ENCODE measurements around the gene ELN. TPM values are rescaled to one million over a fixed set of nuclear protein-coding genes. Genes with fewer than 3 reads are reported as not detected.

The ELN gene
- total and polyA plus RNA-seq, 2 donors (not counting 3 experiments of a cell fraction or from before 2014, with no cell fraction given) = 1.7 to 2.6 TPM

- Histone ChIP-seq H3K79me2 (ENCODE audit: control insufficient read depth, insufficient read depth, low read length) (no peaks in the 10 kb centered on the region), H2AFZ (ENCODE audit: low read depth, low read length) (no peak overlapping the region), H3K4me3 (replicated peaks in 1 of 3; ENCODE audit: insufficient read depth in 1 of 3, low read depth in 1 of 3, low read length in 3 of 3) (no peak overlapping the region), H3K27me3 (ENCODE audit: control insufficient read depth in 2 of 2, insufficient read depth in 2 of 2, low read length in 2 of 2) (peaks cover 11 to 17% of the 10 kb centered on the region in 2 experiments), H4K20me1 (replicated peaks; ENCODE audit: control insufficient read depth, extremely low read depth, insufficient read depth, low read length) (no peaks in the 10 kb centered on the region), H3K4me2 (ENCODE audit: insufficient read depth, low read length) (no peak overlapping the region), H3K36me3 (ENCODE audit: control insufficient read depth in 2 of 2, extremely low read depth in 1 of 2, insufficient read depth in 2 of 2, low read length in 2 of 2) (no peaks in the 10 kb centered on the region), H3K27ac (ENCODE audit: insufficient read depth, low read depth, low read length) (no peak overlapping the region), H3K9me1 (replicated peaks; ENCODE audit: control insufficient read depth, extremely low read depth, insufficient read depth, low read length) (no peaks in the 10 kb centered on the region), H3K4me1 (ENCODE audit: control insufficient read depth, extremely low read depth, insufficient read depth, low read length) (peaks cover 7% of the 10 kb centered on the region), H3K9me3 (replicated peaks; ENCODE audit: control insufficient read depth, insufficient read depth, low read length) (no peaks in the 10 kb centered on the region), H3K9ac (replicated peaks; ENCODE audit: extremely low read depth, insufficient read depth, low read length) (no peak overlapping the region)
- no TSS peak for BruUV-seq (replicated peaks)
- TF ChIP-seq CTCF (IDR thresholded peaks at IDR 0.05; ENCODE audit: extremely low read depth in 1 of 2, insufficient read depth in 1 of 2, low read depth in 1 of 2, low read length in 2 of 2) = no peak
- no peak for TF ChIP-seq MAX (IDR thresholded peaks at IDR 0.05; ENCODE audit: insufficient read depth, insufficient read length)
- no peak for TF ChIP-seq JUN (IDR thresholded peaks at IDR 0.05; ENCODE audit: borderline replicate concordance, insufficient read depth, insufficient read length, low read depth)
- no peak for TF ChIP-seq MYC (IDR thresholded peaks at IDR 0.05; ENCODE audit: low read depth, low read length)
- no peak for TF ChIP-seq POLR2AphosphoS5 (IDR thresholded peaks at IDR 0.05; ENCODE audit: insufficient read depth, low read depth, low read length)
- TF ChIP-seq GATA2 (IDR thresholded peaks at IDR 0.05; ENCODE audit: insufficient read depth, insufficient read length, low read depth, low read length) = no peak
- no peak for TF ChIP-seq FOS (IDR thresholded peaks at IDR 0.05; ENCODE audit: borderline replicate concordance, insufficient read depth, low read length)
- no peak for TF ChIP-seq POLR2A (IDR thresholded peaks at IDR 0.05; ENCODE audit: low read depth, low read length)
- TF ChIP-seq EZH2 (IDR thresholded peaks at IDR 0.05; ENCODE audit: borderline replicate concordance, low read depth, low read length, severe bottlenecking) = no peak
- ChIA-PET CTCF (interaction anchor here (1.5 to 4.8 kb wide), 7 partner anchors 9 to 162 kb away, joined by 4 to 71 read pairs (median 8); no protein-coding TSS in a partner anchor), POLR2A (no interaction called here)
- dilution Hi-C loops (cut with MboI; ENCODE audit: extremely low pct_ligation_motif_present, low sequenced_read_pairs) (no loop called here), intact Hi-C loops (cut with micrococcal nuclease) (loop anchor here (5.0 kb wide), 2 partner anchors 141 to 216 kb away; no protein-coding TSS in a partner anchor)
- no peak for FAIRE-seq
- no peak for DNase-seq (ENCODE audit: low read depth, low spot score)
These were observed 407 bp downstream of the ELN start for GRCh38 chr7:74028321-74028838.

Data from endothelial cell of umbilical vein (primary cell).